MV-4-11 (cell line): Measurements from ENCODE around the gene MCF2L2.
A peak's percentile ranks its signal among the peaks of the same experiment; 100 is the strongest.
"Not testable (repeated sequence)": the region's sequence is repeated elsewhere in the genome, so short reads cannot be mapped to it uniquely, and the experiment has no call there.

ENCODE experiments used
- DNase-seq: peaks from one replicate; lab custom pipeline; 2025; lab: John Stamatoyannopoulos, UW

MCF2L2 gene

DNA sequence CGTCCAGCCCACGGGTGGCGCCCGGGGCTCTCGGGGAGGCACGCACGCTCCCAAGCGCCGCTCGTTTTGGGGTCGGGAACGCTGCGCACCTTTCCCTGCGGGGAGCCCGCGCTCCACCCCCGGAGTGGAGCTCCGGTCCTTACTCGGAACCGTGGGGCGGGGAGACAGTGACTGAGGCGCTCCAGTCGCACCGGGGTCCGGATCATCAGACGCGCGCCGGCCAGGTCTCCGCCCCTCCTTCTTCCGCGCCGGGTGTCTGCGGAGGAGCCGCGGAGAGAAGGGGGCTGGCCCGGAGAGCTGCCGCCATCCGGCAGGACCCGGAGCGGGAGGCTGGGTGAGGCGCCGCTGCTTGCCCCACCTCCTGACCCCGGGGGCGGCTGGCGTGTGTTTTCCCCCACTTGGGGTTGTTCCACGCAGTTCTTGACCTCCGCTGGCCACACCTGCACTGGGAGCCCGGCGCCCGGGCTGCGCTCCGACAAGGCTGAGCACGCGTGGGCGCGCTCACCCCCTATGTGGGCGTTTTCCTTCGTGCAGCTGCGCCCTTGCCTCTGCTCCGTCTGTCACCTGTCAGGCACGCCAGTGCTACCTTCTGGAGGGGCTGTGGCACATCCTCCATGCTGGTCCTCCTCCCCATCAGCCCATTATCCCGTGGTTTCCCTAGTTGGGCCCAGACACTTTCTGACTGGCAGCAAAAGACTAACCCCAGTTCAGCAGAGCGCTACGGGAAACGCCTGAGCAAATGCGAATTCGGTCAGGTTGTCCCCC lies at the start of gene MCF2L2:
Gene MCF2L2 (minus strand): TSS at position 173 of the 765 bp plus-strand sequence. CDS start 642 bp downstream, outside the sequence.
- DNase-seq: no peak

- no peak for DNase-seq
These were observed 49.5 kb upstream of the MCF2L2 start for GRCh38 chr3:183477801-183478456.

DNA sequence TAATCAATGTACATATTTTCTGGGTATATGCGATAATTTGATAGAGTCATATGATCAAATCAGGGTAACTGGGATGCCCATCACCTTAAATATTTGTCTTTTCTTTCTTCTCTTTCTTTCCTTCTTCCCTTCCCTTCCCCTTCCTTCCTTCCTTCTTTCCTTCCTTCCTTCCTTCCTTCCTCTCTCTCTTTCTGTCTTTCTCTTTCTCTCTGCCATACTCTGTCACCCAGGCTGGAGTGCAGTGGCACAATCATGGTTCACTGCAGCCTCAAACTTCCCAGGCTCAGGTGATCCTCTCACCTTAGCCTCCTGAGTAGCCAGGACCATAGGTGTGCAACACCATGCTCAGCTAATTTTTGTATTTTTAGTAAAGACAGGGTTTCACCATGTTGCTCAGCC lies 47.3 kb upstream of the MCF2L2 start:
- not testable (repeated sequence) for DNase-seq

DNA sequence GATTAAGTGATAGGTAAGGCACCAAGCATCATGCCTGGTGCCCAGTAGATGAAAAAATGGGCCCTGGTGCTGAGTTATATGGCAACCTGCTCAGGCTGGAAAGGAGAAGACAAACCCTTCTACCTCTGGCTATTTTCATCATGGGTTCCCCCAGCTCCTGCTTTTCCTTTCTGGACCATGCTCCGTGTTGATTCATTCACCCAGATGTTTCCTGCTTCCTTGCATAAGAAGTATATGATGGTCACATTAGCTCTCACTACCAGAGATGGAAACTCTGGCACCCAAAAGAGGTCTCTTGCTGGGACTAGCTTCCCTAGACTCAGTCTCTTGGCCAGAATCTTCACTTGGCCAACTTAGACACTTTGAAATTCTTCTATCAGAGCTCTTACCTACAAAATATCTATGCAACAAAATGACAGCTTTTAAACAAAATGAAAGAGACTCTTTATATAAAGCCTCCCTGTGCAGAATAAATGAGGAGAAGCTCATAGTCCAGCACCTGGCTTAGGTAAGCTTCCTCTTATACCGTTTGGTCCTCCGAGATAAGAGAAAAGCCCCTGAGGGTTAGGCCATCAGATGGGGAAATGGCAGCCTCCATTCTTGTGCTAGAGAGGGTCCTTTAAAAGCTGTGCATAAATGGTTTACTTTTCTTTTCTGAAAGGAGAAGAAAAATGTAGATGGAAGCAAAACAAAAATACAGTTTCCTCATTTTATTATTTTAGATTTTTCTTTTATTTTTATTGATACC lies 46.8 kb upstream of the MCF2L2 start:
- DNase-seq: no peak

- DNase-seq: no peak
These were observed 45.5 kb upstream of the MCF2L2 start for GRCh38 chr3:183473969-183474368.

DNA sequence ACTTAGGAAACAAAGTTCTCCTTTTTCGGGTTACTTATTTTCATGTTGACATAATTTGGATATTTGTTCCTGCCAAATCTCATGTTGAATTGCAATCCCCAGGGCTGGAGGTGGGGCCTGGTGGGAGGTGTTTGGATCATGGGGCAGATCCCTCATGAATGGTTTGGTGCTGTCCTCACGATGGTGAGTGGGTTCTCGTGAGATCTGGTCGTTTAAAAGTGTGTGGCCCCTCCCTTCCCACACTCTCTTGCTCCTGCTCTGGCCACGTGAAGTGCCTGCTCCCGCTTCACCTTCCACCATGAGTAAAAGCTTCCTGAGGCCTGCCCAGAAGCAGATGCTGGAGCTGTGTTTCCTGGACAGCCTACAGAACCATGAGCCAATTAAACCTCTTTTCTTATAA lies 43.7 kb upstream of the MCF2L2 start:
- DNase-seq: no peak

GRCh38 chr3:183468424-183468823 lies 40.0 kb upstream of the MCF2L2 start:
- peak; percentile 55 for DNase-seq

DNA sequence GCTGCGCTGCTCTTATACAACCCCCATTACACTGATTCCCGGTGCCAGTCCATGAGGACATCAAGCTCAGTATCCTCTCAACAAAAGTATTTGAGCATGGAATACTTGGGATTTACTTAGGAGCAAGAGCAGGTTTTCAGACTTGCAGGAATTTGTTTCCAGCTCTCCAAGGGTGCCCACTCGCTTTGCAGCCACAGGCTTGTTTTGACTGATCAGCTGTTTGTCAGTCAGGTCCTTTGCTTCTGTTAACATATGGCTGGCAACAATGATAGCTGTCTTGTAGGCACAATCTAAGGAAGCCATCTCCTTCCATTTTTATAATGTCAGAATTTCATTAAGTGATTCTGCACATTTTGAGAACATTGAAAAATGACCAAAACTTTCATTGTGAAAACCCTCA lies 38.2 kb upstream of the MCF2L2 start:
- DNase-seq: no peak

DNA sequence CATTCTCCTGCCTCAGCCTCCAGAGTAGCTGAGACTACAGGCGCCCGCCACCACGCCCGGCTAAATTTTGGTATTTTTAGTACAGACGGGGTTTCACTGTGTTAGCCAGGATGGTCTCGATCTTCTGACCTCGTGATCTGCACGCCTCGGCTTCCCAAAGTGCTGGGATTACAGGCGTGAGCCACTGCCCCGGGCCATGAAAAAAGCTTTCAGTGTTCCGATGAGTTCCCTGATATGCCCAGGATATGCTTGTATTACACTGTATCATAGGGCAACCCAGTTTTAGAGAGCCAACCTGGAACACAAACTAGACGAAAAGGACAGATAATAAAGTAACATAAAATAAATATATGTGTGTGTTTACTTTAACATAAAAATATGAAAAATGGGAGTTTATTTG lies 37.3 kb upstream of the MCF2L2 start:
- DNase-seq: not testable (repeated sequence)

- no peak for DNase-seq
These were observed 36.1 kb upstream of the MCF2L2 start for GRCh38 chr3:183464480-183464879.

DNA sequence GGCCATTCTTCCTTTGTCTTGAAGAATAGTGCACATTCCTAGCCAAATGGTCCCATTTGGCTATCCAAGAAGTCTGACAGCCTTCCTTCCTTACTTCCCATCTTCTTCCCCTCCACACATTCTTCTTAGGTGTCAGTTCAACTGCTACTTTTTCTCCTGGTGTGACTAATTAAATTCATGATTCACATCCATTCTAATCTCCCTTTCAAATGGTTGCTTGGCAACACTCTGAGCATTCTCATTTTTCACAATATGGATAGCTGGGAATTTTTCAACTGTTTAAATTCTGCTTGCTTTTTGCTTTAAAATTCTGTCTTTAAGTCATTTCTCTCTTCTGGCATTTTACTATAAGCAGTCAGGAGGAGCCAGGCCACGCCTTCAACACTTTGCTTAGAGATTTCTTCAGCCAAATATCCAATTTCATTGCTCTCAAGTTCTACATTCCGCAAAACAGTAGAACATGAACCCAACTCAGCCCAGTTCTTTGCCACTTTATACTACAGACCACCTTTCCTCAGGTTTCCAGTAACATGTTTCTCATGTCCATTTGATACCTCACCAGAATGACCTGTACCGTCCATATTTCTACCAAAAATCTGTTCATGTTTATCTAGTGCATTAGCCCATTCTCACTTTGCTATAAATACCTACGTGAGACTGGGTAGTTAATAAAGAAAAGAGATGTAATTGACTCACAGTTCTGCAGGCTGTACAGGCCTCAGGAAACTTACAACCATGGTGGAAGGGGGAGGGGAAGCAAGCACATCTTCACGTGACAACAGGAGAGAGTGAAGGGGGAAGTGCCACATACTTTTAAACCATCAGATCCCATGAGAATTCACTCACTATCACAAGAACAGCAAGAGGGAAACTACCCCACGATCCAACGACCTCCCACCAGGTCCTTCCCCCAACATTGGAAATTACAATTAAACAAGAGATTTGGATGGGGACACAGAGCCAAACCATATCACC lies 31.9 kb upstream of the MCF2L2 start:
- DNase-seq: peak; percentile 6

DNA sequence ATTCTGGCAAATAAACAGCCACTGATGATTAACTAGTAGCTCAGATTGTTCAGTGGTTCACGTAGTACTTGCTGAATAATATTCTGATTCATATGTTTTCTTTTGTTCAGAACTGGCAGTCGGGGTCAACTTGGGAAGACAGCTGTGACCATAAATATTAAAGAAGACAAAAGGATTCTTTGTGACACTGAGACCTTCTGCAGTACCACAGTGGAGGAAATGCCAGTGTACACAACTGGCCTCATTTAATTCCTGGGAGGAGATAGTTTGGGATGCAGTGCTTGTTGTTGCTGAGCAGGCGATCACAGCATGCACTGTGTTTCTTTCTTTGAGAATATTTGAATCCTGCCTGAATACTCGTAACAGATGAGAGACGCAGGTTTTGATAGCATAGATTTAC lies 26.7 kb upstream of the MCF2L2 start:
- no peak for DNase-seq

DNA sequence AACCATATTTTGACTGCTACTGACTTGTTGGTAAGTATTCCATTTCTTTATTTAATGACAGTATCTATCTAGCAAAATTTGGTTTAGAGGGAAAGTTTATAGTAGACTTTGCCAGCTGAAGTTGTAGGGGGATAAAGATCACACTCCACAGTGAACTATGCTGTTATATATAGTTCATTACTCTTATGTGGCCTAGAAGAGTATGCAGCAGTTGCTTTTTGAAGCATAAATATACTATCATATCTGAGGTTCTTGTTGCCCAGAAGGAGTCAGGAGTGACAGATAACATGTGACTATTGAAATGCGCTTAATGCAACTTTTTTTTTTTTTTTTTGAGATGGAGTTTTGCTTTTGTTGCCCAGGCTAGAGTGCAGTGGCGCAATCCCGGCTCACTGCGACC lies 25.6 kb upstream of the MCF2L2 start:
- no peak for DNase-seq

- no peak for DNase-seq
These were observed 21.4 kb upstream of the MCF2L2 start for GRCh38 chr3:183449791-183450190.

- DNase-seq: no peak
These were observed 21.0 kb upstream of the MCF2L2 start for GRCh38 chr3:183449391-183449790.

DNA sequence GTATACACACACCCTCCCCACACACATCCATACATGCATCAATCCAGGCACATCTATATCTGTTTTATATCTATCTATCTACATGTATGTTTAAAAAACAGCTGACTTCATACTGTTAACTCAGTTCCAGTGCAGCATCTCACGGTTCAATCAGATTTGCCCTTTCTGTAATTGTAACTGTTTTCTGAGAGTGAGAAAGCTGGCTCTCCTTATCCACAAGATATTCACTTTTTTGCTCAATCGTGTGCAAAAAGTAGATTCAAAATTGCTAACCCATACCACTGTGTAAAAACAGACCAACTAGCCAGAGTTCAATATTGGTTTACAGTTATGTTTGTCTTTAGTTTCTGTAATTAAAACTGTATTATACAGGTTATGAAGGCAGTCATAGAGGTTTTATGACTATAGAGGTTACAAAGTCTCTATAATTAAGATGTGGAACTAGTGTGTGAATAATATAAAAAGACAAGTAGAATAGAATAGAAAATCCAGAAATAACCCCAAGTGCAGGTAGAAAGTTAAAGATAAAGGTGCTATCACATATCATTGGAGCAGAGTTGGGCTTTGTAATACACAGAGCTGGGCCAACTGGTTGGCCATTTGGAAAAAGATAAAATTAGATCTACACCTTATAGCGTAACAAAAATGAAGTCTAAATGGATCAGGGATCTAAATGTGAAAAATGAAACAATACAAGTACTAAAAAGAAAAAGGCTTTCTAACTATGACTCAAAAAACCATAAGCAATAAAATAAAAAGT lies 20.1 kb upstream of the MCF2L2 start:
- no peak for DNase-seq

- DNase-seq: peak; percentile 65
These were observed 19.0 kb upstream of the MCF2L2 start for GRCh38 chr3:183447206-183448001.

- DNase-seq: no peak
These were observed 18.4 kb upstream of the MCF2L2 start for GRCh38 chr3:183446838-183447205.

GRCh38 chr3:183444748-183445147 lies 16.3 kb upstream of the MCF2L2 start:
- no peak for DNase-seq
